GM21367 (cell line): ENCODE measurements around the gene SLC22A14.
"Not testable (repeated sequence)": the region's sequence is repeated elsewhere in the genome, so short reads cannot be mapped to it uniquely, and the experiment has no call there.

Experiments
- ATAC-seq: cut with Tn5 transposase; IDR thresholded peaks from one replicate; pipeline ENCODE4 v1.9.1; 2021; ENCODE audit not compliant: unreplicated experiment

SLC22A14 gene

GRCh38 chr3:38281895-38282686 lies at the start of gene SLC22A14:
Gene SLC22A14 (plus strand): TSS chr3:38282294. CDS start chr3:38306027, 23,733 bp downstream.
- ATAC-seq, result no peak

GRCh38 chr3:38232701-38233100 lies 49.4 kb upstream of the SLC22A14 start:
- no peak for ATAC-seq

- ATAC-seq, result no peak
Observed at GRCh38 chr3:38235466-38235865, 46.6 kb upstream of the SLC22A14 start.

GRCh38 chr3:38238416-38239008 lies 43.6 kb upstream of the SLC22A14 start:
- ATAC-seq, result no peak

GRCh38 chr3:38242812-38243211 lies 39.3 kb upstream of the SLC22A14 start:
- not testable (repeated sequence) for ATAC-seq

GRCh38 chr3:38245930-38246329 lies 36.2 kb upstream of the SLC22A14 start:
- no peak for ATAC-seq

GRCh38 chr3:38247366-38248035 lies 34.6 kb upstream of the SLC22A14 start:
- ATAC-seq, result no peak

- no peak for ATAC-seq
Observed at GRCh38 chr3:38250198-38250597, 31.9 kb upstream of the SLC22A14 start.

GRCh38 chr3:38251197-38251596 lies 30.9 kb upstream of the SLC22A14 start:
- no peak for ATAC-seq

- no peak for ATAC-seq
Observed at GRCh38 chr3:38253704-38254103, 28.4 kb upstream of the SLC22A14 start.

GRCh38 chr3:38254872-38255271 lies 27.2 kb upstream of the SLC22A14 start:
- ATAC-seq, result no peak

GRCh38 chr3:38255627-38256026 lies 26.5 kb upstream of the SLC22A14 start:
- no peak for ATAC-seq

- no peak for ATAC-seq
Observed at GRCh38 chr3:38257583-38257982, 24.5 kb upstream of the SLC22A14 start.

GRCh38 chr3:38260474-38260873 lies 21.6 kb upstream of the SLC22A14 start:
- ATAC-seq, result no peak

GRCh38 chr3:38264353-38264771 lies 17.7 kb upstream of the SLC22A14 start:
- ATAC-seq, result no peak

- ATAC-seq, result no peak
Observed at GRCh38 chr3:38264779-38265178, 17.3 kb upstream of the SLC22A14 start.

GRCh38 chr3:38265604-38266307 lies 16.3 kb upstream of the SLC22A14 start, which contains the start of gene SLC22A13:
Gene SLC22A13 (plus strand): TSS chr3:38265812. CDS start chr3:38265861, 49 bp downstream.
- no peak for ATAC-seq

- ATAC-seq, result no peak
Observed at GRCh38 chr3:38266810-38267209, 15.3 kb upstream of the SLC22A14 start.

- ATAC-seq, result no peak
Observed at GRCh38 chr3:38267662-38268061, 14.4 kb upstream of the SLC22A14 start.

GRCh38 chr3:38268087-38268486 lies 14.0 kb upstream of the SLC22A14 start:
- no peak for ATAC-seq

GRCh38 chr3:38268522-38268921 lies 13.6 kb upstream of the SLC22A14 start:
- no peak for ATAC-seq
